ENCODE data around the gene ATP5F1C.
"Not testable (repeated sequence)": the region's sequence is repeated elsewhere in the genome, so short reads cannot be mapped to it uniquely, and the experiment has no call there.

The ATP5F1C gene

GRCh38 chr10:7795605-7796004 is 7.6 kb downstream of the ATP5F1C start:
- Histone ChIP-seq H3K27me3 (ENCODE audit: control insufficient read depth, insufficient read depth, low read length) (no peaks in the 10 kb centered on the region), H3K36me3 (ENCODE audit: control insufficient read depth, insufficient read depth, low read length) (peaks cover 55% of the 10 kb centered on the region), H3K9me3 (ENCODE audit: control insufficient read depth, insufficient read depth, low read depth, low read length) (no peaks in the 10 kb centered on the region), H3K4me3 (ENCODE audit: low read depth, low read length) (no peak overlapping the region), H3K27ac (ENCODE audit: low read depth, low read length) (0 out of 2 replicates have a peak overlapping the region, but pooled peaks have one; percentile 41), H3K4me1 (ENCODE audit: control insufficient read depth, insufficient read depth, low read length) (0 out of 2 replicates have a peak, but pooled peaks cover 2% of the 10 kb centered on the region), H3K9ac (ENCODE audit: low read length) (no peak overlapping the region)

DNA sequence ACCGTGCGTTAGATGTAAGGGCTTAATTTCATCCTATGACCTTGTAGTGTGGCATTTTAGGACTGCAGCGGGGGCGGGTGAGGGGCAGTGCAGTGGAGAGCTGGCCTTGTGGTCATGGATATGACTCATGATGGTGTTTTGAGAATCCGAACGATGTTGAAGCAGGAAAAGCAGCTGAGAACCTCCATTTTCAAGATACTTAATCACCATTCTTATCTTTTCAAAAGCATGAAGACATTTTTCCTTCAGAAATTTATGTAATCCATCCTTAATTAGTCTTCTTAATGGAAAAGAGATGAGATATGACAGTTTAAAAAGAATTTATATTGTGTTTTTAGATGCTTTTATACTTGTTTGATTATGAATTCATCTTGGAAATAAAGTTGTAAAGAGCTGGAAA is 9.6 kb downstream of the ATP5F1C start:
- no peak overlapping the region for H3K4me3 ChIP-seq (ENCODE audit: low read depth, low read length)
- H3K27me3 ChIP-seq (ENCODE audit: control insufficient read depth, insufficient read depth, low read length): no peaks in the 10 kb centered on the region
- H3K9me3 ChIP-seq (ENCODE audit: control insufficient read depth, insufficient read depth, low read depth, low read length): no peaks in the 10 kb centered on the region
- 0 out of 2 replicates have a peak, but pooled peaks cover 2% of the 10 kb centered on the region for H3K4me1 ChIP-seq (ENCODE audit: control insufficient read depth, insufficient read depth, low read length)
- peaks cover 64% of the 10 kb centered on the region for H3K36me3 ChIP-seq (ENCODE audit: control insufficient read depth, insufficient read depth, low read length)
- no peak overlapping the region for H3K9ac ChIP-seq (ENCODE audit: low read length)
- H3K27ac ChIP-seq (ENCODE audit: low read depth, low read length): no peak overlapping the region

GRCh38 chr10:7802606-7803005 is 14.6 kb downstream of the ATP5F1C start:
- peaks cover 87% of the 10 kb centered on the region for H3K36me3 ChIP-seq (ENCODE audit: control insufficient read depth, insufficient read depth, low read length)
- no peaks in the 10 kb centered on the region for H3K27me3 ChIP-seq (ENCODE audit: control insufficient read depth, insufficient read depth, low read length)
- no peak overlapping the region for H3K4me3 ChIP-seq (ENCODE audit: low read depth, low read length)
- no peaks in the 10 kb centered on the region for H3K9me3 ChIP-seq (ENCODE audit: control insufficient read depth, insufficient read depth, low read depth, low read length)
- no peaks in the 10 kb centered on the region for H3K4me1 ChIP-seq (ENCODE audit: control insufficient read depth, insufficient read depth, low read length)
- no peak overlapping the region for H3K9ac ChIP-seq (ENCODE audit: low read length)
- no peak overlapping the region for H3K27ac ChIP-seq (ENCODE audit: low read depth, low read length)

DNA sequence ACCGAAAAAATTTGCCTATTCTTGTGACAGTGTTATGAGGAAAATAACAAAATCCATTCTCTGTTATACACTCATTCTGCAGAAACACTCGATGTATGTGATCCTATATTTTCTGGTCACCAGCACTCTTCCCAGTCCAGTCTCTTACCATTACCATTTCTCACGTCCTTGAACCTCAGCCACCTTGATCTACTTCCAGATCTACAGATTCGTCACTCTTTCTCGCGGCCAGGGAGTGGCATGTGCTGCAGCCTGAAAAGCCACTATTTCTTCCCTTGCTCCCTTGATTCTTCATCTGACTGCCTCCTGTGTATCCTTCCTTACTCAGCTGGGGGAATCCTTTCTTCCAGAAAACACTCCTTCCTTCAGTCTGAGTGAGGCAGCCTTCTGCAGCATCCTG is 16.2 kb downstream of the ATP5F1C start:
- Histone ChIP-seq H3K36me3 (ENCODE audit: control insufficient read depth, insufficient read depth, low read length) (peaks cover 80% of the 10 kb centered on the region), H3K27me3 (ENCODE audit: control insufficient read depth, insufficient read depth, low read length) (no peaks in the 10 kb centered on the region), H3K9ac (ENCODE audit: low read length) (peak overlapping the region; percentile 16), H3K4me1 (ENCODE audit: control insufficient read depth, insufficient read depth, low read length) (no peaks in the 10 kb centered on the region), H3K9me3 (ENCODE audit: control insufficient read depth, insufficient read depth, low read depth, low read length) (no peaks in the 10 kb centered on the region), H3K27ac (ENCODE audit: low read depth, low read length) (no peak overlapping the region), H3K4me3 (ENCODE audit: low read depth, low read length) (no peak overlapping the region)

DNA sequence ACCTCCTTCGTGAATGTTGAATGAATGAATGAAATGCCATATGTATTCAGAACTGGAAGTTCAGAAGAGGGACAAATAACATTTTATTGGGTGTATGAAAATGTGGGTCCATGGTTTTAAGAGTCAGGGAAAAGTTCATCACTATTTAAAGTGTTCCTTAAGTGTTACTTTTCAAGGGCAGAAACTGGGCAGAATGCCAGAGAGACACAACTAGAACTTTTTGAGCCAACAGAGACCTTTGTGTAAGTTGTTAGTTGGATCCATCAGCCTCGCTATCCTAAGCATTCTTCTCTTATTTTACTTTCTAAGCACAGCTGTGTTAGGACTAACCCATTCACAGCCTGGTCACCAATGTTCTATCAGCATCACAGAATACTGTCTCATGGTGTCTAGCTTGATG is 16.8 kb downstream of the ATP5F1C start:
- H3K4me3 ChIP-seq (ENCODE audit: low read depth, low read length): no peak overlapping the region
- H3K36me3 ChIP-seq (ENCODE audit: control insufficient read depth, insufficient read depth, low read length): peaks cover 74% of the 10 kb centered on the region
- H3K27me3 ChIP-seq (ENCODE audit: control insufficient read depth, insufficient read depth, low read length): no peaks in the 10 kb centered on the region
- H3K4me1 ChIP-seq (ENCODE audit: control insufficient read depth, insufficient read depth, low read length): no peaks in the 10 kb centered on the region
- H3K9ac ChIP-seq (ENCODE audit: low read length): no peak overlapping the region
- H3K9me3 ChIP-seq (ENCODE audit: control insufficient read depth, insufficient read depth, low read depth, low read length): no peaks in the 10 kb centered on the region
- H3K27ac ChIP-seq (ENCODE audit: low read depth, low read length): no peak overlapping the region

- H3K36me3 ChIP-seq (ENCODE audit: control insufficient read depth, insufficient read depth, low read length): peaks cover 38% of the 10 kb centered on the region
- no peak overlapping the region for H3K4me3 ChIP-seq (ENCODE audit: low read depth, low read length)
- H3K9ac ChIP-seq (ENCODE audit: low read length): no peak overlapping the region
- H3K27ac ChIP-seq (ENCODE audit: low read depth, low read length): no peak overlapping the region
- H3K4me1 ChIP-seq (ENCODE audit: control insufficient read depth, insufficient read depth, low read length): 0 out of 2 replicates have a peak, but pooled peaks cover 3% of the 10 kb centered on the region
- no peaks in the 10 kb centered on the region for H3K27me3 ChIP-seq (ENCODE audit: control insufficient read depth, insufficient read depth, low read length)
- no peaks in the 10 kb centered on the region for H3K9me3 ChIP-seq (ENCODE audit: control insufficient read depth, insufficient read depth, low read depth, low read length)
Observed at GRCh38 chr10:7808686-7809267, 20.8 kb downstream of the ATP5F1C start.

- H3K36me3 ChIP-seq (ENCODE audit: control insufficient read depth, insufficient read depth, low read length): peaks cover 22% of the 10 kb centered on the region
- H3K9ac ChIP-seq (ENCODE audit: low read length): no peak overlapping the region
- no peaks in the 10 kb centered on the region; the same call in 1 of the 2 replicates for H3K27me3 ChIP-seq (ENCODE audit: control insufficient read depth, insufficient read depth, low read length)
- no peak overlapping the region for H3K27ac ChIP-seq (ENCODE audit: low read depth, low read length)
- no peaks in the 10 kb centered on the region for H3K9me3 ChIP-seq (ENCODE audit: control insufficient read depth, insufficient read depth, low read depth, low read length)
- H3K4me1 ChIP-seq (ENCODE audit: control insufficient read depth, insufficient read depth, low read length): 0 out of 2 replicates have a peak, but pooled peaks cover 3% of the 10 kb centered on the region
- no peak overlapping the region for H3K4me3 ChIP-seq (ENCODE audit: low read depth, low read length)
Observed at GRCh38 chr10:7810443-7810842, 22.5 kb downstream of the ATP5F1C start.

DNA sequence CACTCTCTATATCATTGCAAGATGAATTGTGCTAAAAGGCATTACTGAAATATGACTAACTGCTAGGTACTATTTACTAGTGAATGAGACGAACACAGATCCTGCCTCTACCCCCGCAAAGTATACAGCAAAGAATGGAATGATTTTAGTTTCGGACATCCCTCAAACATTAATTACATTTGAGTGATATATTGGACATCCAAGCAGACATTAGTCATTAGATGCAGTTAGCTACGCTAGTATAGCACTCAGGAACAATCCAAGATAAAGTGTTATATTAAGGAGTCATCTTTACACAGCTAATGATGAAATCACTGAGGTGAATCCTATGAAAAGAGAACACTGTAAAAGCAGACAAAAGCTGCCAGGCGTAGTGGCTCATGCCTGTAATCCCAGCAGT is 23.0 kb downstream of the ATP5F1C start:
- H3K36me3 ChIP-seq (ENCODE audit: control insufficient read depth, insufficient read depth, low read length): peaks cover 17% of the 10 kb centered on the region
- H3K27me3 ChIP-seq (ENCODE audit: control insufficient read depth, insufficient read depth, low read length): peaks cover under 1% of the 10 kb centered on the region; the same call in 1 of the 2 replicates
- no peak overlapping the region for H3K27ac ChIP-seq (ENCODE audit: low read depth, low read length)
- no peaks in the 10 kb centered on the region for H3K9me3 ChIP-seq (ENCODE audit: control insufficient read depth, insufficient read depth, low read depth, low read length)
- H3K4me1 ChIP-seq (ENCODE audit: control insufficient read depth, insufficient read depth, low read length): 0 out of 2 replicates have a peak, but pooled peaks cover 3% of the 10 kb centered on the region
- H3K4me3 ChIP-seq (ENCODE audit: low read depth, low read length): no peak overlapping the region
- no peak overlapping the region for H3K9ac ChIP-seq (ENCODE audit: low read length)

DNA sequence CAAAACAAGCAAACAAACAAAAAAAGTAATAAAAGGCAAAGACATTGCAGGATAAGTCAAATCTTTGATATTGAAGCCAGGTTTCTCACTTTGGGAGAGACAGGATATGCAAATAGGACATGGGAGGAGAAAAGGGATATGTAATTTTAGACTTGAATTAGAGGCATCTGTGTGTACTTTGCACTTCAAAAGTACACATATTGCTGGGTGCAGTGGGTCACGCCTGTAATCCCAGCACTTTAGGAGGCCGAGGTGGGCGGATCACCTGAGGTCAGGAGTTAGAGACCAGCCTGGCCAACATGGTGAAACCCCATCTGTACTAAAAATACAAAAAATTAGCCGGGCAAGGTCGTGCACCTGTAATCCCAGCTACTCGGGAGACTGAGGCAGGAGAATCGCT is 23.8 kb downstream of the ATP5F1C start:
- not testable (repeated sequence) for H3K4me3 ChIP-seq (ENCODE audit: low read depth, low read length); H3K4me1 ChIP-seq (ENCODE audit: control insufficient read depth, insufficient read depth, low read length); H3K27me3 ChIP-seq (ENCODE audit: control insufficient read depth, insufficient read depth, low read length); H3K27ac ChIP-seq (ENCODE audit: low read depth, low read length); H3K9me3 ChIP-seq (ENCODE audit: control insufficient read depth, insufficient read depth, low read depth, low read length); H3K9ac ChIP-seq (ENCODE audit: low read length)
- peaks cover 13% of the 10 kb centered on the region for H3K36me3 ChIP-seq (ENCODE audit: control insufficient read depth, insufficient read depth, low read length)

- Histone ChIP-seq H3K9me3 (ENCODE audit: control insufficient read depth, insufficient read depth, low read depth, low read length) (no peaks in the 10 kb centered on the region), H3K27me3 (ENCODE audit: control insufficient read depth, insufficient read depth, low read length) (peaks cover 15% of the 10 kb centered on the region; the same call in 1 of the 2 replicates), H3K36me3 (ENCODE audit: control insufficient read depth, insufficient read depth, low read length) (no peaks in the 10 kb centered on the region; the same call in 1 of the 2 replicates), H3K4me1 (ENCODE audit: control insufficient read depth, insufficient read depth, low read length) (0 out of 2 replicates have a peak, but pooled peaks cover 3% of the 10 kb centered on the region), H3K4me3 (ENCODE audit: low read depth, low read length) (no peak overlapping the region), H3K9ac (ENCODE audit: low read length) (no peak overlapping the region), H3K27ac (ENCODE audit: low read depth, low read length) (no peak overlapping the region)
Observed at GRCh38 chr10:7813481-7813880, 25.5 kb downstream of the ATP5F1C start.

DNA sequence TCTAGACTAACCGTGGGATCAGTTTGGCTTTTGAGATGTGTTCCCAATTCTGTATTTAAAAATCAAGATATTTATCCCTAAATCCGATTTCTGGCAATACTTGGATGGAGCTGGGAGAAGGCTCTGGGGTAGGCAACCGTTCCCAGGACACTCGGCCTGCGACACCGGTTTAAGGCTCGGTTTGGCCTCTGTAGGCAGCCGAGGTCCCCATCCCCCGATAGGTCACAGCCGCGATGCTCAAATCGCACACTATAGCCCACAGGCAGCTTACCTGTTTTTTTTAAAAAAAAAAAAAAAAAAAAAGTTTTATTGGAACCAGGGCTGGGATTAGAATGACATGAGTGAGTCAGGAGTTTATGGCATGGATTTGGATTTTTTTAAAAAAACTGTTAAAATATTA is 29.6 kb downstream of the ATP5F1C start:
- Histone ChIP-seq H3K27ac (ENCODE audit: low read depth, low read length) (no peak overlapping the region; the same call in 1 of the 2 replicates), H3K9ac (ENCODE audit: low read length) (peak overlapping the region; percentile 93), H3K4me1 (ENCODE audit: control insufficient read depth, insufficient read depth, low read length) (peaks cover 8% of the 10 kb centered on the region), H3K9me3 (ENCODE audit: control insufficient read depth, insufficient read depth, low read depth, low read length) (no peaks in the 10 kb centered on the region), H3K4me3 (ENCODE audit: low read depth, low read length) (peak overlapping the region; percentile 100), H3K27me3 (ENCODE audit: control insufficient read depth, insufficient read depth, low read length) (peaks cover 15% of the 10 kb centered on the region; the same call in 1 of the 2 replicates), H3K36me3 (ENCODE audit: control insufficient read depth, insufficient read depth, low read length) (no peaks in the 10 kb centered on the region; the same call in 1 of the 2 replicates)

Measured in HUES6 (cell line).